HG03457 (cell line): ENCODE measurements around the gene CDH4.

Source experiments
- ATAC-seq: cut with Tn5 transposase; IDR thresholded peaks from one replicate; pipeline ENCODE4 v1.9.1; 2021; ENCODE audit warnings: moderate number of reproducible peaks; ENCODE audit not compliant: unreplicated experiment

CDH4 gene

GRCh38 chr20:61693055-61693600 lies 441.1 kb downstream of the CDH4 start:
- no peak for ATAC-seq

GRCh38 chr20:61694682-61695081 lies 442.6 kb downstream of the CDH4 start:
- no peak for ATAC-seq

- no peak for ATAC-seq
Measured at GRCh38 chr20:61695741-61696140, 443.7 kb downstream of the CDH4 start.

- no peak for ATAC-seq
Measured at GRCh38 chr20:61696181-61696735, 444.2 kb downstream of the CDH4 start.

GRCh38 chr20:61697666-61698597 lies 445.9 kb downstream of the CDH4 start:
- no peak for ATAC-seq

GRCh38 chr20:61698598-61699494 lies 446.8 kb downstream of the CDH4 start:
- no peak for ATAC-seq

- ATAC-seq = no peak
Measured at GRCh38 chr20:61699495-61700374, 447.7 kb downstream of the CDH4 start.

GRCh38 chr20:61700595-61701140 lies 448.6 kb downstream of the CDH4 start:
- no peak for ATAC-seq

- ATAC-seq = no peak
Measured at GRCh38 chr20:61701401-61701800, 449.3 kb downstream of the CDH4 start.

GRCh38 chr20:61701802-61702201 lies 449.7 kb downstream of the CDH4 start:
- ATAC-seq = no peak

GRCh38 chr20:61702246-61702645 lies 450.2 kb downstream of the CDH4 start:
- ATAC-seq = no peak

GRCh38 chr20:61704661-61705060 lies 452.6 kb downstream of the CDH4 start:
- ATAC-seq = no peak

GRCh38 chr20:61705386-61706258 lies 453.6 kb downstream of the CDH4 start:
- ATAC-seq = no peak

- no peak for ATAC-seq
Measured at GRCh38 chr20:61706259-61706961, 454.3 kb downstream of the CDH4 start.

- ATAC-seq = no peak
Measured at GRCh38 chr20:61708891-61709290, 456.8 kb downstream of the CDH4 start.

GRCh38 chr20:61710108-61710507 lies 458.0 kb downstream of the CDH4 start:
- no peak for ATAC-seq

GRCh38 chr20:61712688-61713087 lies 460.6 kb downstream of the CDH4 start:
- ATAC-seq = no peak

GRCh38 chr20:61718361-61719005 lies 466.4 kb downstream of the CDH4 start:
- no peak for ATAC-seq
